Heart left ventricle (tissue), 13 donors: ENCODE results near the gene HBA2.

ENCODE experiments used
- POLR2A ChIP-seq, 2 donors: fragments of 450-650 bp; IDR thresholded peaks; one replicate each; pipeline ENCODE4 v1.6.1; 2017; ENCODE audit warnings: antibody characterized with exemption in 2 of 2, mild to moderate bottlenecking in 2 of 2, moderate library complexity in 2 of 2
- TF ChIP-seq, protein P1 (sequence below), 12 donors: fragments of 200-600 bp; sonication (generic) in 4 of 12; IDR thresholded peaks; one replicate each; pipeline versions ENCODE4 v1.5.0 to v1.8.0; 2018 to 2022; ENCODE audit warnings: antibody characterized with exemption in 12 of 12, mild to moderate bottlenecking in 5 of 12
- donor health status: ischemic (EF 13 %, LVEDD 7.1; RV severe dilation, severe dysfunction).
- donor health status: DM: no; HTN: yes; CAD: no.
- donor health status: DM: no; HTN: no; CAD: no.
- donor health status: ischemic (EF 25% LVEDD 6.9; RV normal size, moderate dysfunction).
- donor health status: ischemic (EF 25% LVEDD 5.7; RV mildly dilated, moderate dysfunction).
- donor health status: ischemic (EF 35%, LVEDD 5.7; RV mildly dilated, moderate dysfunction).
- donor health status: nonischemic (EF 11% LVEDD 7.7; RV severe dilation, severe dysfunction).
- donor health status: DM: yes; HTN: yes; CAD: no.
- donor health status: PGD.
- donor health status: ischemic (EF 29% LVEDD 5.4; RV normal size, mild dysfunction).
- donor health status: nonischemic (EF 23%, LVEDD 6.1; RV moderate dilation, normal function).

DNA sequence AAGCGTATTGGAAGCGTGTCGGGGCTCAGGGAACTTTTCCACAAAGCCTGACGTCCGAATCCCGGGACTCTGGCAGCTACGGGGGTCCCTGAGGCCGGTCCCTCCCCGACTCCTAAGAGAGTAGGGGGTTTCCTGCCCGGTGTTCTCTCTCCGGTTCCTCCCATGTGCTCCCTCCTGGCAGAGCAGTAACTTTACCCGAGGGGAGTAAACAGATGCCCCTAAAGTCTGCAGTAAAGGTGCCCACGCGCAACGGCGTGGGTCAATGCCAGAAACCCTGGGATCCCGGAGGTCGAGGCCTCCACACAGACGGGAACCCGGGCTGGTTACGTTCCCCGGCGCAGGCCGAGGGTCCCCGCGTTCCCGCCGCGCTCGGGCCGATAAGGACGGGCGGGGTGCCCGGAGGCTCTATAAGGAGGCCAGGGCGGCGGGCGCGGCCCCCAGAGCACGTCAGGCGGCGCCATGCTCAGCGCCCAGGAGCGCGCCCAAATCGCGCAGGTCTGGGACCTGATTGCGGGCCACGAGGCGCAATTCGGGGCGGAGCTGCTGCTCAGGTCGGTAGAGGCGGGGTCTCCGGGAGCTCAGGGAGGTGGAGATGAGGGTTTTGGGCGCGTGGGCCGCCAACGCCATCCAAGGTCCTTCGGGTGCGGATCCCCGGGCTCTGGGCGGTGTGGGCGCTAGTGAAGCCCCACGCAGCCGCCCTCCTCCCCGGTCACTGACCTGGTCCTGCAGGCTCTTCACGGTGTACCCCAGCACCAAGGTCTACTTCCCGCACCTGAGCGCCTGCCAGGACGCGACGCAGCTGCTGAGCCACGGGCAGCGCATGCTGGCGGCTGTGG, 6.9 kb upstream of the HBA2 start, which contains the start of gene HBM:
- TF ChIP-seq POLR2A (IDR thresholded peaks at IDR 0.05) = no peak
- TF ChIP-seq, protein P1, sequence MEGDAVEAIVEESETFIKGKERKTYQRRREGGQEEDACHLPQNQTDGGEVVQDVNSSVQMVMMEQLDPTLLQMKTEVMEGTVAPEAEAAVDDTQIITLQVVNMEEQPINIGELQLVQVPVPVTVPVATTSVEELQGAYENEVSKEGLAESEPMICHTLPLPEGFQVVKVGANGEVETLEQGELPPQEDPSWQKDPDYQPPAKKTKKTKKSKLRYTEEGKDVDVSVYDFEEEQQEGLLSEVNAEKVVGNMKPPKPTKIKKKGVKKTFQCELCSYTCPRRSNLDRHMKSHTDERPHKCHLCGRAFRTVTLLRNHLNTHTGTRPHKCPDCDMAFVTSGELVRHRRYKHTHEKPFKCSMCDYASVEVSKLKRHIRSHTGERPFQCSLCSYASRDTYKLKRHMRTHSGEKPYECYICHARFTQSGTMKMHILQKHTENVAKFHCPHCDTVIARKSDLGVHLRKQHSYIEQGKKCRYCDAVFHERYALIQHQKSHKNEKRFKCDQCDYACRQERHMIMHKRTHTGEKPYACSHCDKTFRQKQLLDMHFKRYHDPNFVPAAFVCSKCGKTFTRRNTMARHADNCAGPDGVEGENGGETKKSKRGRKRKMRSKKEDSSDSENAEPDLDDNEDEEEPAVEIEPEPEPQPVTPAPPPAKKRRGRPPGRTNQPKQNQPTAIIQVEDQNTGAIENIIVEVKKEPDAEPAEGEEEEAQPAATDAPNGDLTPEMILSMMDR (IDR thresholded peaks at IDR 0.05) = no peak
